LoVo (cell line): ENCODE results near the gene RTF1.
A peak's percentile ranks its signal among the peaks of the same experiment; 100 is the strongest.

Experiments used
- DNase-seq: peaks from one replicate; pipeline ENCODE4 v3.0.0-alpha.2; 2016; ENCODE audit warnings: low spot score

The RTF1 gene

GRCh38 chr15:41487802-41488201 lies 70.9 kb downstream of the RTF1 start:
- no peak for DNase-seq

GRCh38 chr15:41489641-41490040 lies 72.7 kb downstream of the RTF1 start:
- DNase-seq = no peak

DNA sequence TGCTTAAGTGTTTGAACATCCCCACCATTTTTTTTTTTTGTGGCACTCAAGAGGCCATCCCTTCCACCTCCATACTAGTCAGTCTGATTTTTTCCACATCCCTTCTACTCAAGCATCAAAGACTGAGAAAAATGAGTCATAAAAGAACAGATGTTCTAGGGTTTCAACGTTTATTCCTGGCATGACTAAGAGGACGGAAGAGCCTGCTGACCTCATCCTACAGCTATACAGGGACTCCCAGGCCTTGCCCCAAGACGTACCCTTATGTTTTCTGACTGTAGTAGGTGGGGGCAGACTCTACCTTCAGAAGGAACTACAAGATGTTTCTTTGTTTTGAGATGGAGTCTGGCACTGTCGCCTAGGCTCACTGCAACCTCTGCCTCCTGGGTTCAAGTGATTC lies 73.5 kb downstream of the RTF1 start:
- peak; percentile 65 for DNase-seq

DNA sequence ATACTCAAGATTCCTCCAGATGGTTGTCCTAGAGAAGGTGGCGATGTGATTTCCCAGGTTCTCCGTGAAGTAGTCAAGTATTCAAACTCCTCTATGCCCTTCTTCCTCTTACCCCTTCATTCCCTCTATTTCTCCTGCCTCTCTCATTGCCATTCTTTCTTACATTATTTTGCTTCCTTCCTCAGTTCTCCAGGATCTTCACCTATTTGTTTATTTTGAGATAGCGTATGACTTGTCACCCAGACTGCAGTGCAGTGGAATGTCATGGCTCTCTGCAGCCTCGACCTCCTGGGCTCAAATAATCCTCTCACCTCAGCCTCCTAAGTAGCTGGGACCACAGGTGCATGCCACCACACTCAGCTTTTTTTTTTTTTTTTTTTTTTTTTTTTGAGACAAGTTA lies 75.0 kb downstream of the RTF1 start:
- DNase-seq = no peak

GRCh38 chr15:41492597-41493204 lies 75.8 kb downstream of the RTF1 start:
- no peak for DNase-seq

DNA sequence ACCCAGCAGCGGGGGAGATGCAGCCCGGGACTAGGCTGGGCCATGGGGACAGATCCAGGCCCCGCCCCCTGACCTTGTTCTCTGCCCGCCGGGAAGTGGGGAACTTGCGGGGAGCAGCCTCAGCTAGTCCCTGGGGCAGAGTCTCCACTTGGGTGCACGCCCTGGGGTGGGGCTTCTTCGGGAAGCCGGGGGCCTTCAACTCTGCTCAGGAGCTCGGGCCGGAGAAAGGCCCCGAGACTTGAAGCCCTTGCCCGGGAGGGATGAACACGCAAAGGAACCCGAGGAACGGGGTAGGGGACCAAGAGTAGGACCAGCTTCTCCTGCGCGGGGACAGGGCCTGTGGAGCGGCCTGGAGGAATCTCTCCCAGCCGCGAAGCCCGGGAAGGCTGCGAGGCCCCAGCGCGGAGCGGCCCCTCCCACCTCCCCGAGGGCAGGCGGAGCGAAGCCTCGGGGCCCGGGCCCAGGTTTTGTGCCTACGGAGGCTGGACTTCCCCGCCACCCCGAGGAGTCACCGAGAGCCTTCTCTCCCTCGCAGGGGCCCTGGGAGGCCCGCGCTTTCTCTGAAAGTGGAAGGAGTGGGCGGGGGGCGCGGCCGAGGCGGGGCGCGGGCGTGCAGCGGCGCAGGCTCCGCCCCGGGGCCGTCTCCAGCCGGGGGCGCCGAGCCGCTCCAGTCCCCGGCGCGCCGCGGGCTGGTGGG lies 76.5 kb downstream of the RTF1 start, which contains the start of gene ITPKA:
ITPKA (plus strand) TSS at position 670 of the 697 bp plus-strand sequence. CDS start 54 bp downstream, outside the sequence.
- peak; percentile 85 for DNase-seq

GRCh38 chr15:41493902-41494189 lies 77.0 kb downstream of the RTF1 start:
- DNase-seq = no peak

GRCh38 chr15:41494190-41494921 lies 77.5 kb downstream of the RTF1 start:
- no peak for DNase-seq

GRCh38 chr15:41494922-41495735 lies 78.2 kb downstream of the RTF1 start:
- DNase-seq = no peak

- no peak for DNase-seq
Measured at GRCh38 chr15:41495736-41496599, 79.1 kb downstream of the RTF1 start.

GRCh38 chr15:41498657-41499056 lies 81.8 kb downstream of the RTF1 start:
- no peak for DNase-seq

GRCh38 chr15:41499109-41499851 lies 82.4 kb downstream of the RTF1 start:
- DNase-seq = no peak

DNA sequence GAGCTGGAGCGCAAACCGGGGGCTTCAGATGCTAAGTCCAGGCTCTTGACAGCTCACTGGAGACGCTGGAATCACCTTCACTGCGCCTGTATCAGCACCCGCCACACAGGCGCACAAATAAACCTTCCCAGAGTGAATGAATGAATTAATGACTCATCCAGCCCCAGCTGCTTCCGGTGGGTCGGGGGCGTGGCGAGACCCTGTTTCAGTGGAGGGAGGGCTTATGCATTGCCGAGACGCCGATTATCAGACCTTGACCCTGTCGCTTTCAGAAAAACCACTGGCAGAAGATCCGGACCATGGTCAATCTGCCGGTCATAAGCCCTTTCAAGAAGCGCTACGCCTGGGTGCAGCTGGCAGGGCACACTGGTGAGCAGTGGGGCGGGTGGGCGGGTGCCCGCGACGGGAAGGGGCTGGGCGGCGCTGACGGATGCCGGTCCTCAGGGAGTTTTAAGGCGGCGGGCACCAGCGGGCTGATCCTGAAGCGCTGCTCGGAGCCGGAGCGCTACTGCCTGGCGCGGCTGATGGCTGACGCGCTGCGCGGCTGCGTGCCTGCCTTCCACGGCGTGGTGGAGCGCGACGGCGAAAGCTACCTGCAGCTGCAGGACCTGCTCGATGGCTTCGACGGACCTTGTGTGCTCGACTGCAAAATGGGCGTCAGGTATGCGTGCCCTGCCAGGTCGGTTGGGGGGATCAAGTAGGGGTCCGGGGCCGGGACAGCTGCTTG lies 84.5 kb downstream of the RTF1 start:
- no peak for DNase-seq

DNA sequence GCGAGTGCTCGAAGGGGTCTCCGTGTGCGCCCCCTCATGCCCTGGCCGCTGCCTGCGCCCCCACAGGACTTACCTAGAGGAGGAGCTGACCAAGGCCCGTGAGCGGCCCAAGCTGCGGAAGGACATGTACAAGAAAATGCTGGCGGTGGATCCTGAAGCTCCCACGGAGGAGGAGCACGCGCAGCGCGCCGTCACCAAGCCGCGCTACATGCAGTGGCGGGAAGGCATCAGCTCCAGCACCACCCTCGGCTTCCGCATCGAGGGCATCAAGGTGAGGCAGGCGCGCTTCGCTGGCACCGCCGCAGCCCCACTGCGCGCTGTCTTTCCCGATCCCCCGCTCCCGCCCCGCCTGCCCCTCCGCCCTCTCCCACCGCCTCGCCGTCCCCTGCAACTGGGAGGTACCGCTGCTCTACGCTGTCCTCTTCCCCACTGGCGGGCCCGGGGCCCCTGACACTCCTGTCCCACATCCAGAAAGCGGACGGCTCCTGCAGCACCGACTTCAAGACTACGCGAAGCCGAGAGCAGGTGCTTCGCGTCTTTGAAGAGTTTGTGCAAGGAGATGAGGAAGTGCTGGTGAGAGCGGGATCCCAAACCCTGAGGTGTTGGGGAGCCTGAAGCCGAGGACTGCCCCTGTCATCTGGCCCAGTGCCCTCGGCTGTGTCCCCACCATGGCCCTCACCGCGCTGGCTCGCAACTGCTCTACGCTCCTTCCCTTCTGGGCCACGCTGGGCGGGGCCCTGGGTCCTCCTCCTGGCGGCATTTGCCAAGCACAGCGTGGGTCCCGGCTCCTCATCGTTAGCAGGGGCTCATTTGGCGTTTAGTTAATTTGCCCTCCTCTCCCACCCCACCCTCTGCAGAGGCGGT lies 85.3 kb downstream of the RTF1 start:
- no peak for DNase-seq

DNA sequence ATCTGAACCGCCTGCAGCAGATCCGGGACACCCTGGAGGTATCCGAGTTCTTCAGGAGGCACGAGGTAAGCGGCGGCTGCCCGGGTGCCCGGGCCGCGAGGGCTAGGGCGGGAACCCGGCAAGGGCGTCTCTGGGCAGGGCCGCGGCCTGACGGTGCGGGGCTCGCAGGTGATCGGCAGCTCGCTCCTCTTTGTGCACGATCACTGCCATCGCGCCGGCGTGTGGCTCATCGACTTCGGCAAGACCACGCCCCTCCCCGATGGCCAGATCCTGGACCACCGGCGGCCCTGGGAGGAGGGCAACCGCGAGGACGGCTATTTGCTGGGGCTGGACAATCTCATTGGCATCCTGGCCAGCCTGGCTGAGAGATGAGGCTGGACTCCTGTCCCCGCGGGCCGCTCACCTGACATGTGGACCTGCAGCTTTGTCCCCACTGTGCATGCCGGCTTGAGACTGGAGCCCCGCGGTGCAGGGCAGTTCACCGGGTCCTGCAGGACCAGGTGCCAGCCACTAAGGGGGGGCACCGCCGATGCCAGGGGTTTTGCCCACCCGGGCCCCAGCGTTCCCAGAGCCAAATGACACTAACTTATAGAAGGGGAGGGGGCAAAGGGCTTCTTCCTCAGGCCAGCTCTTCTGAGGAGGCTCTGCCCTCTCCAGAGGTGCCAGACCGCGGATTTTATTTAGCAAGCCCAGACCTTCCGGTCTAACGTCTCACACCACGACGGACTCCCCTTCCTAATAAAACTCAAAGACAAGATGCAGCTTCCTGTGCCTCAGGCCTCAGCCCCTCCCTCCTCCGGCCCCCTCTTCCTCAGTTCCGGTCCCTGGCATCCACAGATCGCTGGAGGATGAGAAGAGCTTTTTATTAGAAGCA lies 86.1 kb downstream of the RTF1 start:
- DNase-seq = no peak

DNA sequence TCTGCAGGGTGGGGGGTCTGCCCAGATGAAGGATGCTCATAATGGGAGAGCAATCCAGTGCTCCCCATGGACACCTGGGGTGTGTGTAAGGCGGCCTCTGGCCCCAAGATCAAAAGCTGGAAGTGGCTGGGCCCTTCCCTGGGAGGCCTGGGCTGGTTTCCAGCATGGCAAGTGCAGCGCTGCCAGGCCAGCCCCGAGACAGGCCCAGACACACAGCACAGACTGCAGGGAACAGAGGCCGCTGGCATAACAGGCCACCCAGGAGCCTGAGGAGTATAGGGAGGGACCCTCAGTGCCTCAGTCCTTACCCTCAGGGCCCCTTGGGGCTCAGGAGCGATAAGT lies 86.7 kb downstream of the RTF1 start:
- no peak for DNase-seq

DNA sequence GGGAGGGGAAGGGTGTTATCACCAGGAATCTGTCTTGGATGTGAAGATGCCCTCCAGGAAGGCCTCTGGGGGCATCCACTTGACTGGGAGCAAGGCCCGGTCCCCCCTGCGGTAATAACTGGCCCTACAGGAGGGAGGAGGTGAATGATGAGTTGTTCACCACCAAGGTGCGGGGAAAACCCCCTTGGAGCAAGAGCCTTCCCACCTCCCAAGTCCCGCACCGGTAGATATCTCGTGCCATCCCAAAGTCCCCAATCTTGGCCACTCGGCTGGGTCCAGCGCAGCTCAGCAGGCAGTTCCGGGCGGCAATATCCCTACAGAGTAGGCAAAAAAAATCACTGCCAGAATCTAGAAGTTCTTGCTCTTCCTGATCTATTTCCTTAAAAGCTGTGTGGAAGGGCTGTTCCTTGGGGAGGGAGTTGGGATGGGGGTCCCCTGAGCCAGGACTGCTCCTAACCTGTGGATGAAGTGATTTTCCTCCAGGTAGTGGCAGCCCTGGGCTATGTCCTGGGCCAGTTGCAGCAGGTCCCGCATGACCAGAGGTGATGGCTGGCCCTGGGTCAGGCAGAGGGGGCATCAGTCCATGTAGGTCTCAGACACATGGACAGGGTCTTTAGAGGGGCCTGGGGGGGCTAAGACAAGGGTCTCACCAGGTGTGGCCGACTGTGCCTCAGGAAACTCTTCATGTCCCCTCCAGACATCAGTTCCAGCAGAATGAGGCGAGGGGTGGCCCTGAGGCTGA lies 88.0 kb downstream of the RTF1 start:
- no peak for DNase-seq

- no peak for DNase-seq
Measured at GRCh38 chr15:41505776-41506175, 88.9 kb downstream of the RTF1 start.
